Measurements from ENCODE around the gene MED12L. TPM values are rescaled to one million over a fixed set of nuclear protein-coding genes. Genes with fewer than 3 reads are reported as not detected.

Gene MED12L
- total RNA-seq, 1 donor from 2014 or later, result 0.97 TPM

GRCh38 chr3:151276038-151276686, 190.7 kb downstream of the MED12L start:
- H3K36me3 Mint-ChIP-seq (ENCODE audit: low read depth), result no peaks in the 10 kb centered on the region
- no peaks in the 10 kb centered on the region for H3K4me1 Mint-ChIP-seq (ENCODE audit: low read depth)
- H3K4me3 Mint-ChIP-seq (ENCODE audit: unreplicated experiment), result no peak overlapping the region
- no peak for DNase-seq (ENCODE audit: low spot score)
- TF ChIP-seq CTCF (IDR thresholded peaks at IDR 0.05), result no peak
- no peak overlapping the region for H3K27ac Mint-ChIP-seq (ENCODE audit: unreplicated experiment)
- no peaks in the 10 kb centered on the region for H3K9me3 Mint-ChIP-seq (ENCODE audit: low read depth)
- H3K27me3 Mint-ChIP-seq (ENCODE audit: low read depth), result no peaks in the 10 kb centered on the region

- peaks cover 3% of the 10 kb centered on the region for H3K4me1 Mint-ChIP-seq (ENCODE audit: low read depth)
- H3K9me3 Mint-ChIP-seq (ENCODE audit: low read depth), result no peaks in the 10 kb centered on the region
- H3K36me3 Mint-ChIP-seq (ENCODE audit: low read depth), result no peaks in the 10 kb centered on the region
- TF ChIP-seq CTCF (IDR thresholded peaks at IDR 0.05), result no peak
- H3K27ac Mint-ChIP-seq (ENCODE audit: unreplicated experiment), result no peak overlapping the region
- H3K27me3 Mint-ChIP-seq (ENCODE audit: low read depth), result no peaks in the 10 kb centered on the region
- no peak for DNase-seq (ENCODE audit: low spot score)
- no peak overlapping the region for H3K4me3 Mint-ChIP-seq (ENCODE audit: unreplicated experiment)
Measured at GRCh38 chr3:151276687-151277042, 191.2 kb downstream of the MED12L start.

- no peak for TF ChIP-seq CTCF (IDR thresholded peaks at IDR 0.05)
- no peaks in the 10 kb centered on the region for H3K36me3 Mint-ChIP-seq (ENCODE audit: low read depth)
- no peaks in the 10 kb centered on the region for H3K9me3 Mint-ChIP-seq (ENCODE audit: low read depth)
- no peak within 1 kb of the TSS for H3K27ac Mint-ChIP-seq (ENCODE audit: unreplicated experiment)
- H3K4me1 Mint-ChIP-seq (ENCODE audit: low read depth), result peaks cover 6% of the 10 kb centered on the region
- H3K4me3 Mint-ChIP-seq (ENCODE audit: unreplicated experiment), result no peak within 1 kb of the TSS
- no peaks in the 10 kb centered on the region for H3K27me3 Mint-ChIP-seq (ENCODE audit: low read depth)
- no peak for DNase-seq (ENCODE audit: low spot score)
Measured at GRCh38 chr3:151278230-151278629, 192.8 kb downstream of the MED12L start, which contains the start of gene P2RY14. Gene P2RY14 (minus strand): TSS chr3:151278542. CDS start chr3:151214316, 64,226 bp downstream.

- no peaks in the 10 kb centered on the region for H3K36me3 Mint-ChIP-seq (ENCODE audit: low read depth)
- no peaks in the 10 kb centered on the region for H3K27me3 Mint-ChIP-seq (ENCODE audit: low read depth)
- DNase-seq (ENCODE audit: low spot score), result no peak
- no peak for TF ChIP-seq CTCF (IDR thresholded peaks at IDR 0.05)
- H3K4me1 Mint-ChIP-seq (ENCODE audit: low read depth), result peaks cover 11% of the 10 kb centered on the region
- no peak overlapping the region for H3K27ac Mint-ChIP-seq (ENCODE audit: unreplicated experiment)
- no peak overlapping the region for H3K4me3 Mint-ChIP-seq (ENCODE audit: unreplicated experiment)
- no peaks in the 10 kb centered on the region for H3K9me3 Mint-ChIP-seq (ENCODE audit: low read depth)
Measured at GRCh38 chr3:151281671-151282324, 196.3 kb downstream of the MED12L start.

- Mint-ChIP-seq H3K4me3 (ENCODE audit: unreplicated experiment) (no peak overlapping the region), H3K36me3 (ENCODE audit: low read depth) (no peaks in the 10 kb centered on the region), H3K4me1 (ENCODE audit: low read depth) (peaks cover 11% of the 10 kb centered on the region), H3K27ac (ENCODE audit: unreplicated experiment) (no peak overlapping the region), H3K27me3 (ENCODE audit: low read depth) (no peaks in the 10 kb centered on the region), H3K9me3 (ENCODE audit: low read depth) (no peaks in the 10 kb centered on the region)
- DNase-seq (ENCODE audit: low spot score), result no peak
- peak; percentile 92 for TF ChIP-seq CTCF (IDR thresholded peaks at IDR 0.05)
Measured at GRCh38 chr3:151282921-151283320, 197.5 kb downstream of the MED12L start.

Measured in chondrocyte (in vitro differentiated cells).